Mesothelial cell of epicardium (in vitro differentiated cells): ENCODE data around the gene GID8. TPM values are rescaled to one million over a fixed set of nuclear protein-coding genes. Genes with fewer than 3 reads are reported as not detected.

Source experiments
- DNase-seq, 2 experiments: peaks; one replicate each; pipeline ENCODE4 v3.0.0; 2021; ENCODE audit warnings: low spot score in 2 of 2; ENCODE audit not compliant: unreplicated experiment in 2 of 2
- H3K27ac Mint-ChIP-seq: 2 replicates; pipeline ENCODE4 v1.8.0; 2021; ENCODE audit warnings: mixed read lengths
- H3K27me3 Mint-ChIP-seq: 2 replicates; pipeline ENCODE4 v1.8.0; 2021; ENCODE audit warnings: low read depth, mixed read lengths
- H3K36me3 Mint-ChIP-seq: 2 replicates; pipeline ENCODE4 v1.8.0; 2021; ENCODE audit warnings: mixed read lengths
- H3K4me1 Mint-ChIP-seq: 2 replicates; pipeline ENCODE4 v1.8.0; 2021; ENCODE audit warnings: mixed read lengths
- H3K4me3 Mint-ChIP-seq: 2 replicates; pipeline ENCODE4 v1.8.0; 2021; ENCODE audit warnings: mild to moderate bottlenecking, moderate library complexity, mixed read lengths
- H3K9me3 Mint-ChIP-seq: 2 replicates; pipeline ENCODE4 v1.8.0; 2021; ENCODE audit warnings: mixed read lengths
- CTCF ChIP-seq: fragments of 200-600 bp; sonication (generic); IDR thresholded peaks from one replicate; pipeline ENCODE4 v1.5.0; 2021; ENCODE audit warnings: antibody characterized with exemption; ENCODE audit not compliant: unreplicated experiment
- total RNA-seq: library from RNA; stranded (reverse); gene quantifications from 3 replicates; pipeline ENCODE4 v1.2.1, GENCODE V29; 2021

The GID8 gene
- total RNA-seq, 1 donor from 2014 or later = 57.9 TPM

DNA sequence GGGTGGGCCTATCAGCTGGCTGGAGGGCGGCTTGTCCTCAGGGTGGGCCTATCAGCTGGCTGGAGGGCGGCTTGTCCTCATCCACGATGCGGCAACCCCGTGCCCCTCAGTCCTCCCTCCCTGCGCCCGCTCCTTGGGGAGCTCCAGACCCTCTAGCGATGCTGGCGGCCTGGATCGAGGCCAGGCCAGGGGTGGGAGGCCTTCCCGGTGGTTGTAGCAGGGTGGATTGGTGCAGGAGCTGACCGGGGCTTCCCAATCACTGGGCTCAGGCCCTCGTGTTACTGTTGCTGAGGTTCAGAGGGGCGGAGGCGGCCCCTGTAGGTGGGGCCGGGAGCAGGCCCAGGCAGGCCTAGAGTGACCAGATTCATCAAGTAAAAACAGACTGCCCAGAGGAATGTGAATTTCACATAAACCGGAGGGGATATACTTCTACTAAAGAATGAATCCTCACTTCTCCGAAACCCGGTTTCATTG, 23.4 kb downstream of the GID8 start:
- Mint-ChIP-seq H3K9me3 (no peaks in the 10 kb centered on the region), H3K4me3 (no peak overlapping the region), H3K4me1 (peaks cover 4% of the 10 kb centered on the region), H3K36me3 (no peaks in the 10 kb centered on the region), H3K27ac (no peak overlapping the region), H3K27me3 (no peaks in the 10 kb centered on the region)
- TF ChIP-seq CTCF = no peak
- no peak for DNase-seq

- H3K27me3 Mint-ChIP-seq = no peaks in the 10 kb centered on the region
- no peaks in the 10 kb centered on the region for H3K36me3 Mint-ChIP-seq
- no peak overlapping the region for H3K27ac Mint-ChIP-seq
- no peak overlapping the region for H3K4me3 Mint-ChIP-seq
- no peak for TF ChIP-seq CTCF
- no peaks in the 10 kb centered on the region for H3K9me3 Mint-ChIP-seq
- DNase-seq = no peak
- H3K4me1 Mint-ChIP-seq = peaks cover 4% of the 10 kb centered on the region
These were observed 23.9 kb downstream of the GID8 start for GRCh38 chr20:62961799-62962198.

DNA sequence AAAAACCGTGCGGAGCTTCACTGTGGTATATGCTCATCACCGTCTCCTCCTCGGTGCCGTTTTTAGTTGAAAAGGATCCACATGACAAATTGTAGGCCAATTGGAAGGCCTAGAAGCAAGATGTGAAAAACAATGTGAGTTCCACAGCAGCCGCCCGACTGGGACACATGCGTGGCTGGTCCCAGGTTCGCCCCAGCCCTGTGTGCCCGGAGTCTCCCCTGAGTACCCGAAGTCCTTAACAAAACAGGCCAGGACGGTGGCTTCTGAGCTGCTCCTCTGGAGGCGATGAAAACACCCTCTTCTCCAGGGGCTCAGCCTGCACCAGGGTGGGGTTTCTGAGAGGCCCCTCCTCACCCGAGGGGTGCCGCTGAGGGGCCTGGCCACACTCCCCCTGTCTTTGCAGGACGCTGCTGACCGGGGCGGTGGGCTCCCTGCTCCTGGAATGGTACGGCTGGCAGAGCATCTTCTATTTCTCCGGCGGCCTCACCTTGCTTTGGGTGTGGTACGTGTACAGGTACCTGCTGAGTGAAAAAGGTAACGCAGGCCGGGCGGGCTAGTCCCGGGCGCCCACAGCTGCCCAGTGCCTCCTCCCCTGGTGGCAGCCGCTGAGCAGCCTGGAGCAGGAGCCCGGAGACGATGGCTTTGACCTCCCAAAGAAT, 24.4 kb downstream of the GID8 start:
- no peak overlapping the region for H3K27ac Mint-ChIP-seq
- no peak overlapping the region for H3K4me3 Mint-ChIP-seq
- no peaks in the 10 kb centered on the region for H3K36me3 Mint-ChIP-seq
- H3K27me3 Mint-ChIP-seq = no peaks in the 10 kb centered on the region
- H3K9me3 Mint-ChIP-seq = no peaks in the 10 kb centered on the region
- peaks cover 4% of the 10 kb centered on the region for H3K4me1 Mint-ChIP-seq
- no peak for TF ChIP-seq CTCF
- no peak for DNase-seq

DNA sequence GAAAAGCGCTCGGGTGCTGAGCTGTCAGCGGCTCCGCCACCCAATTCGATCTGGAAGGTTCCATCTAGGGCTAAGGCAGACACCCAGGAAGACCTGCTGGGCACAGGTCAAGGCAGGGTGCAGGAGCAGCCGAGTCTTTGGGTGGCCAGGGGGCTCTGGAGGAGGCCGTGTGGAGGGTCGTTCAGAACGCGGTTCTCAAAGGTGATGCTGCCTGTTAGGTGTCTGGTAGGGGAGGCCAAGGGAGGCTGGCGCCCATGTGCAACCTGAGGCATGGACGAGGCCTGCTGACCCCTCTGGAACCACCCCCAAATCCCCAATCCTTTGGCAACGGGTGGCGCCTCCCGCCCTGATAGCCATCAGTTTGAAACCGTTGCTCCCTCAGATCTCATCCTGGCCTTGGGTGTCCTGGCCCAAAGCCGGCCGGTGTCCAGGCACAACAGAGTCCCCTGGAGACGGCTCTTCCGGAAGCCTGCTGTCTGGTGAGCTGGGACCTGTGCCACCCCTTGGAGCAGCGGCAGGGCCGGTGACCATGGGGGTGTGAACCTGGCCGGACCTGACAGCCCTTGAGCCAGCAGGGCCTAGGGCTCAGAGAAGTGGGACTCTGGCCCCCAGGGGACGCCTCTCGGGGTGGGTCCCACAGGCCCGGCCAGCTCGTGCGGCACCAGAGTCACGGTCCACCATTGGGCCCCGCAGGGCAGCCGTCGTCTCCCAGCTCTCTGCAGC, 25.1 kb downstream of the GID8 start:
- no peak for TF ChIP-seq CTCF
- H3K4me3 Mint-ChIP-seq = no peak overlapping the region
- H3K4me1 Mint-ChIP-seq = peaks cover 4% of the 10 kb centered on the region
- no peaks in the 10 kb centered on the region for H3K9me3 Mint-ChIP-seq
- H3K27ac Mint-ChIP-seq = no peak overlapping the region
- no peak for DNase-seq
- H3K36me3 Mint-ChIP-seq = no peaks in the 10 kb centered on the region
- H3K27me3 Mint-ChIP-seq = no peaks in the 10 kb centered on the region

DNA sequence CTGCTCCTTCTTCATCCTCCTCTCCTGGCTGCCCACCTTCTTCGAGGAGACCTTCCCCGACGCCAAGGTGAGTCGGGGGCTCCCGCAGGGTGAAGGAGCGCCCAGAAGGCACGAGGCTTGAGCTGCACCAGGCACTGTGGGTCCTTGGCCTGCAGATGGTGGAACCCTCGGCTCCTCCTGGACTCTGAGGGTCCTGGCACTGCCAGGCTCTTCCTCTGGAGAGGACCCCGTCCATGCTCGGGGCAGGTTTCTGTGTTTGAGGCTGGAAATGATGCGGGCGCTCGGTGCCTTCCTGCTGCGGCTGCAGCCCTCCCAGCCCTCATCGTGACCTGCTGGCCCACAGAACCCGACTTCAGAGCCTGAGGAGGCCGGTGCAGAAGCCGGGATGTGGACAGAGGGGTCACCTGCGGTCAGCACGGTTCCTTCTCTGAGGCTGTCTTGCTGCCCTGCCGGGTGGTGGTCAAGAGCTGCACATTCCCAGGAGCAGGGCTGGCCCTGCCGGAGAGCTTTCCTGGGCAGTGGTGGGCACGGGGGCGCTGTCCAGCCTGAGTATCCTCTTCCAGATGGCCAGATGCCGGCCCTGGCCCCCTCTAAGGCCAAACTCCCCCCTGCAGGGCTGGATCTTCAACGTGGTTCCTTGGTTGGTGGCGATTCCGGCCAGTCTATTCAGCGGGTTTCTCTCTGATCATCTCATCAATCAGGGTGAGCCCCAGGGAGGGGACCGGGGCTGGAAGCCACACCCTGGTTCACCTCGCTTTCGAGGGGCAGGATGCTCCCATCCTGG, 25.9 kb downstream of the GID8 start:
- no peak overlapping the region for H3K27ac Mint-ChIP-seq
- TF ChIP-seq CTCF = no peak
- H3K36me3 Mint-ChIP-seq = no peaks in the 10 kb centered on the region
- H3K4me1 Mint-ChIP-seq = peaks cover 4% of the 10 kb centered on the region
- H3K9me3 Mint-ChIP-seq = no peaks in the 10 kb centered on the region
- no peak for DNase-seq
- no peaks in the 10 kb centered on the region for H3K27me3 Mint-ChIP-seq
- H3K4me3 Mint-ChIP-seq = no peak overlapping the region
